ENCODE measurements around the gene STARD10.

- TF ChIP-seq POLR2A (IDR thresholded peaks at IDR 0.05) = no peak
- TF ChIP-seq, protein P1, sequence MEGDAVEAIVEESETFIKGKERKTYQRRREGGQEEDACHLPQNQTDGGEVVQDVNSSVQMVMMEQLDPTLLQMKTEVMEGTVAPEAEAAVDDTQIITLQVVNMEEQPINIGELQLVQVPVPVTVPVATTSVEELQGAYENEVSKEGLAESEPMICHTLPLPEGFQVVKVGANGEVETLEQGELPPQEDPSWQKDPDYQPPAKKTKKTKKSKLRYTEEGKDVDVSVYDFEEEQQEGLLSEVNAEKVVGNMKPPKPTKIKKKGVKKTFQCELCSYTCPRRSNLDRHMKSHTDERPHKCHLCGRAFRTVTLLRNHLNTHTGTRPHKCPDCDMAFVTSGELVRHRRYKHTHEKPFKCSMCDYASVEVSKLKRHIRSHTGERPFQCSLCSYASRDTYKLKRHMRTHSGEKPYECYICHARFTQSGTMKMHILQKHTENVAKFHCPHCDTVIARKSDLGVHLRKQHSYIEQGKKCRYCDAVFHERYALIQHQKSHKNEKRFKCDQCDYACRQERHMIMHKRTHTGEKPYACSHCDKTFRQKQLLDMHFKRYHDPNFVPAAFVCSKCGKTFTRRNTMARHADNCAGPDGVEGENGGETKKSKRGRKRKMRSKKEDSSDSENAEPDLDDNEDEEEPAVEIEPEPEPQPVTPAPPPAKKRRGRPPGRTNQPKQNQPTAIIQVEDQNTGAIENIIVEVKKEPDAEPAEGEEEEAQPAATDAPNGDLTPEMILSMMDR (IDR thresholded peaks at IDR 0.05 in 4 of 5, conservative IDR thresholded peaks at IDR 0.05 in 1 of 5) = no peak
Measured at GRCh38 chr11:72763823-72764222, 30.0 kb downstream of the STARD10 start.

Data from gastrocnemius medialis (tissue), 4 donors.